LNCaP clone FGC (cell line): ENCODE results near the gene TMPRSS9.

ENCODE experiments used
- DNase-seq: peaks from one replicate; pipeline ENCODE4 v3.0.0-alpha.2; 2011; ENCODE audit warnings: low read depth
- H3K4me3 ChIP-seq: 2 replicates; pipeline ENCODE4 v1.5.1; 2011; ENCODE audit warnings: mild to moderate bottlenecking, low read depth, low read length, control low read depth
- TF ChIP-seq, protein P1 (sequence below): IDR thresholded peaks from 2 replicates; pipeline ENCODE4 v1.5.1; 2012; ENCODE audit warnings: mild to moderate bottlenecking; ENCODE audit not compliant: control insufficient read depth, insufficient read depth; ENCODE audit errors: extremely low read depth

Gene TMPRSS9

DNA sequence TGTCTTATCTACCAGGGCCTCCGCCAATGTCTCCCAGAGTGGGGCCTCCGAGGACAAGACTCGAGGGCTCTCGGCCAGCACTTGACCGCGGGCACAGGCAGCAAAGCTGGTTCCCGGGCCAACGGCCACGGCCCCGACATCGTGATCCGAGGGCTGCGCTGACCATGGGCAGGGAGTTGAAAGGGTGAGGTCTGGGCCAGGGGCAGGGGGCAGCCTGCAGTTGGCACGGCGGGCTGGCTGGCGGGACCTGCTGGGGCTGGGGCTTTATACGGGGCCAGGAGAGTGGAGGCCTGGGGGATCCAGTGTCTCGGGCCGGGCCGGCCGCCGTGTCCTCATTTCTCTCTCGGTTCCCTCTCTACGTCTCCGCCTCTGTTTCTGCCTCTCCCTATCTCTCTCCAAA, 42.3 kb upstream of the TMPRSS9 start:
- TF ChIP-seq, protein P1, sequence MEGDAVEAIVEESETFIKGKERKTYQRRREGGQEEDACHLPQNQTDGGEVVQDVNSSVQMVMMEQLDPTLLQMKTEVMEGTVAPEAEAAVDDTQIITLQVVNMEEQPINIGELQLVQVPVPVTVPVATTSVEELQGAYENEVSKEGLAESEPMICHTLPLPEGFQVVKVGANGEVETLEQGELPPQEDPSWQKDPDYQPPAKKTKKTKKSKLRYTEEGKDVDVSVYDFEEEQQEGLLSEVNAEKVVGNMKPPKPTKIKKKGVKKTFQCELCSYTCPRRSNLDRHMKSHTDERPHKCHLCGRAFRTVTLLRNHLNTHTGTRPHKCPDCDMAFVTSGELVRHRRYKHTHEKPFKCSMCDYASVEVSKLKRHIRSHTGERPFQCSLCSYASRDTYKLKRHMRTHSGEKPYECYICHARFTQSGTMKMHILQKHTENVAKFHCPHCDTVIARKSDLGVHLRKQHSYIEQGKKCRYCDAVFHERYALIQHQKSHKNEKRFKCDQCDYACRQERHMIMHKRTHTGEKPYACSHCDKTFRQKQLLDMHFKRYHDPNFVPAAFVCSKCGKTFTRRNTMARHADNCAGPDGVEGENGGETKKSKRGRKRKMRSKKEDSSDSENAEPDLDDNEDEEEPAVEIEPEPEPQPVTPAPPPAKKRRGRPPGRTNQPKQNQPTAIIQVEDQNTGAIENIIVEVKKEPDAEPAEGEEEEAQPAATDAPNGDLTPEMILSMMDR: no peak
- no peak for DNase-seq
- no peak overlapping the region for H3K4me3 ChIP-seq

- no peak overlapping the region for H3K4me3 ChIP-seq
- TF ChIP-seq, protein P1: no peak
These were observed 41.1 kb upstream of the TMPRSS9 start for GRCh38 chr19:2318923-2319322.

DNA sequence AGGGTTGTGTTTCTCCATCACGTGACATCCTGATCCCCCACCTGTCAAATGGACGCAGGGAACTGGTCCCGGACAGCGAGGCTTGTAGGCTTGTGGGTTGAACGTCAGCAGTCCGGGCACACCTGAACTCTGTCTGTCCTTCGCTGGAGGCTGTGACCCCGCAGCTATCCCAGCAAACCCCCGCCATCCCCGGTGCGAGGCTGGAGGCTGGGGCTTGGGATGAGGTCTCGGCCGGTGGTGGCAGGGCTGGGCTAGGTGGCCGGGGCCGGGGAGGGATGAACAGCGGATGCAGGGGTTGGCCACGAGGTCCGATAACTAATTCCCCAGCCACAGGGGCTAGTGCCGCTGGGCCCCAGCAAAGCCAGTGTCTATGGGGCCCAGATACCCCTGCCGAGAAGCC, 40.5 kb upstream of the TMPRSS9 start:
- no peak for DNase-seq
- H3K4me3 ChIP-seq: no peak overlapping the region
- TF ChIP-seq, protein P1: no peak

More at GRCh38 chr19:2318923-2319322, 41.1 kb upstream of the TMPRSS9 start:
- DNase-seq: no peak

DNA sequence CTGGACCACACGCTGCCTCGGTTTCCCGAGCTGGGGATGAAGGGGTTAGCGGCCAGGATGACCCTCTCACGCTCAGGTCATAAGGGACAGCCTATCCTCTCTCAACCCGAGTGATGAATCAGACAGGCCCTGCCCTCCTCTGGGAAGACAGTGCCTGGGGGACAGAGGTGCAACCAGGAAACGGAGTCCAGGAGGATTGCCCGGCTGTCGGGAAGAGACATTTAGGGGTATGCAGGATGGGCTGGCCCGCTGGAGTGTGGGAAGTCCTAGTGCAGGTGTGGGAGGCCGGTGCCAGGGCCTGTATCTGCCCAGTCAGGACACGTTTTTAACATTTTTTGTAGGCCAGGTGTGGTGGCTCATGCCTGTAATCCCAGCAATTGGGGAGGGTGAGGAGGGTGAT, 40.0 kb upstream of the TMPRSS9 start:
- TF ChIP-seq, protein P1: no peak
- no peak overlapping the region for H3K4me3 ChIP-seq
- no peak for DNase-seq

DNA sequence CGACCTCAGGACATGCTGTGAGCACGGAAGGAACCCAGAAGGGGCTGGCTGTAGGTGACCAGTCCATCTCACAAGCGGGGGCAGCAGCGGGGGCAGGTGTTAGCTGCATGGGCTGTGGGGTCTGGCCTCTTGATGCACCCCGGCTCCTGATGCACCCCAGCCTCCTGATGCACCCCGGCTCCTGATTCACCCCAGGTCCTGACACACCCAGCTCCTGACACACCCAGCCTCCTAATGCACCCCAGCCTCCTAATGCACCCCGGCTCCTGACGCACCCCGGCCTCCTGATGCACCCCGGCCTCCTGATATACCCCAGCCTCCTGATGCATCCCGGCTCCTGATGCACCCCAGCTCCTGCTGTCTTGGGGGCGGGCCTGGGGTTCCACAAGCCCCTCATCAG, 39.1 kb upstream of the TMPRSS9 start:
- H3K4me3 ChIP-seq: no peak overlapping the region
- TF ChIP-seq, protein P1: no peak
- DNase-seq: no peak

DNA sequence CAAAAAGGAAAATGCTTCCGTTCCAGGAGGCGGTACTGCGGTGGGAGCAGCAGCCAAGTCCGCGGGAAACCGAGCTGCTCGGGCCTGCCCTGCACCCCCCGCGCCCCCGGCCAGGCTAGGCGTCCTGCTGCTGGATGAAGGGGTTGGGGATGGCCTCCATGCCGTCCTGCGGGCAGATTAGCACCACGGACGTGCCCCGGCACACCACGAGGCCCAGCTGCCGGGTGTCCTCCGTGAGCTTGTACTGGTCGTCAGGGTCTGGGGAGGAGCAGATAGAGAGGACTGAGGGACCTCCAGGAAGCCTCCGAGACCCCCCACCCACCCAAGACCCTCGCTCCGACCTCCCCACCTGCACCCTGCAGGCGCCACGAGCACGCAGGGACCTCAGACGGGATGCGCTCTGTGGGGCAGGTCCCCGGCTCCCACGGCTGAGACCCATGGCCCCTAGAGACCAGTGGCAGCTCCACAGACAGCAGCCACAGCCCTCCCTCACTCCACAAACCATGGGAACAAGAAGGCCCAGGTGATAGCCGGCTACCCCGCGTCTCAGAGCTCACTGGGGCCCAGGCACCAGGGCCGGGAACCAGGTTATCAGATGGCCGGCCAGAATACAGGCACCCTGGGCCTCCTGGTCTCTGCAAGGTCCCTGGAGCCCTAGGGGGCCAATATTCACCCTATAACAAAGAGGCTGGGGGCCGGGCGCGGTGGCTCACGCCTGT, 38.3 kb upstream of the TMPRSS9 start:
- H3K4me3 ChIP-seq: no peak overlapping the region

DNA sequence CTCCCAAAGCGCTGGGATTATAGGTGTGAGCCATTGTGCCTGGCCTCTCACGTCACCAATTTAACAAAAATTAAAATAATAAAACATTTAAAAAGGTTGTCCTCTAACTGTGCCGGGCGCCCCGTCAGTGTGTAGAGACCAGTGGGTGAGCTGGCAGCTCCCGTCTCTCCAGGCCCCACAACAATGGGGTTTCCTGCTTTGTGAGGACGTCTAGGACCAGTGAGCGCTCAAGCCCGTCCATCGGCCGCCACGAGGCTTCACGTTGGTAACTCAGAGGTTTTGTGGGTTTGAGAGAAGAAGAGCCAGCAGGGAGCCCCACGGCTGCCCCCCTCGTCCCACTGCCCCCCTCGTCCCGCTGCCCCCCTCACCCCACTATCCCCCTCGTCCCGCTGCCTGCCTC, 36.4 kb upstream of the TMPRSS9 start:
- no peak for DNase-seq
- TF ChIP-seq, protein P1: no peak
- H3K4me3 ChIP-seq: no peak overlapping the region

More for the DNA sequence above, 38.3 kb upstream of the TMPRSS9 start:
- DNase-seq: no peak
- TF ChIP-seq, protein P1: no peak
